Measurements from ENCODE around the gene CACTIN.

- TF ChIP-seq CTCF (conservative IDR thresholded peaks at IDR 0.05; ENCODE audit: low read depth, low read length), result no peak
- TF ChIP-seq EZH2 (IDR thresholded peaks at IDR 0.05; ENCODE audit: borderline replicate concordance, low read depth, low read length, poor library complexity, severe bottlenecking), result no peak
Measured at GRCh38 chr19:3572855-3573161, 53.8 kb downstream of the CACTIN start, which contains the start of gene HMG20B.

Measured in A673 (cell line).